SIG-M5 (cell line): ENCODE data around the gene TMEM95.
"Not testable (repeated sequence)": the region's sequence is repeated elsewhere in the genome, so short reads cannot be mapped to it uniquely, and the experiment has no call there.

Experiments used
- DNase-seq: peaks from one replicate; lab custom pipeline; 2025; lab: John Stamatoyannopoulos, UW

The TMEM95 gene

GRCh38 chr17:7346761-7347614 lies 8.0 kb upstream of the TMEM95 start:
- no peak for DNase-seq

DNA sequence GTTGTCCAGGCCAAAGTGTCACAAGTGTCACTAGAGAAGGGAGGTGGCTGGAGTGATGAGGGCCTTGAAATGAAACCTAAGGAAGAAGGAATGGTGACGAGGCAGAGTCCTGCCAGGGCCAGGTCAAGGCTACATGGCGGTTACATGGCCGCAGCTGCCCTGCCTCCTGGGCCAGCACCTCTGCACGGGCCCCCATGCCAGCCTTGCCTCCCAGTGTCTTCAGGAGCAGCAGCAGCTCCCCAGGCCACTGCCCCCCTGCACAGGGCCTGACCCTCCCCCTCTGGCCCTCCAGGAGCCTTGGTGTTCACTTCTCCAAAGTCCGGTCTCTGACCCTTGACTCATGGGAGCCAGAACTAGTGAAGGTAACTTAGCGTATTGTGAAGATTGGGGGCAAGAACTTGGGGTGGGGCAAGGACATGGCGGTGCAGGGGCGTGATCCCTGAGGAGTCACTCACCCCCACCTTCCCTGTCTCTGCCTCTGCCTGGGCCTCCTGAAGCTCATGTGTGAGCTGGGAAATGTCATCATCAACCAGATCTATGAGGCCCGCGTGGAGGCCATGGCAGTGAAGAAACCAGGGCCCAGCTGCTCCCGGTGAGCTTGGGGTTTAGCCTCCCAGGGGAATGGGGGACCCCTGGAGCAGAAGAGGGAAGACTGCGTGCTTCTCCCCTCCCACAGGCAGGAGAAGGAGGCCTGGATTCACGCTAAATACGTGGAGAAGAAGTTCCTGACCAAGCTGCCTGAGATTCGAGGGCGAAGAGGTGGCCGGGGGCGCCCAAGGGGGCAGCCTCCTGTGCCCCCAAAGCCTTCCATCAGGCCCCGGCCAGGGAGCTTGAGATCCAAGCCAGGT lies 7.1 kb upstream of the TMEM95 start:
- no peak for DNase-seq

DNA sequence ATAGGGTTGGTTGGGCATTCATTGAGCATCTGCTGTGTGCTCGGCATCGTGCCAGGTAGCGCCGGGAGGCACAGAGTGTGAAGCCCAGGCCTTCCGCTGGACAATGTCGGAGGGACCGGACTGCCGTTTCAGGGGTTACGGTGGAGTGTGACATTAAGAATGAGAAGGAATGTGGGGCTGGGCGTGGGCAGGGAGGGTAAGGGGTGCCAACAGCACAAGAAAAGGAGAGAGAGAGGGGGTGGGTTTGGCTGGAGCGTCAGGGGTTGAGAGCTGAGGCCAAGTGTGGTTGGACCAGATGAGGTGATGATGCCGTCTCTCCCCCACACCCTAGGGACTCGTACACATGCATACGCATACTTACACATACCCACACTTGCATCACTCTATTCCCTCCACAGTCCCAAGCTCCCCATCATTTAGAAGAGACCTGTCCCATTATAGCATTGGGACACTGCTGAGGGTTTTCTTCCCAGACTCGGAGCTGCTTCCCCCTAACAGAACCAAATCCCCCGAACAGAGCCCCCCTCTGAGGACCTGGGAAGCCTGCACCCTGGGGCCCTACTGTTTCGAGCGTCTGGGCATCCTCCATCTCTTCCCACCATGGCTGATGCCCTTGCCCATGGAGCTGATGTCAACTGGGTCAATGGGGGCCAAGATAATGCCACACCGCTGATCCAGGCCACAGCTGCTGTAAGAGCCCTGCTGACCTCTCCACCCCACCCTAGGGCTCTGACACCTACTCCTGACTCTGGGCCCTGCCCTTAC lies 6.3 kb upstream of the TMEM95 start:
- DNase-seq: no peak

DNA sequence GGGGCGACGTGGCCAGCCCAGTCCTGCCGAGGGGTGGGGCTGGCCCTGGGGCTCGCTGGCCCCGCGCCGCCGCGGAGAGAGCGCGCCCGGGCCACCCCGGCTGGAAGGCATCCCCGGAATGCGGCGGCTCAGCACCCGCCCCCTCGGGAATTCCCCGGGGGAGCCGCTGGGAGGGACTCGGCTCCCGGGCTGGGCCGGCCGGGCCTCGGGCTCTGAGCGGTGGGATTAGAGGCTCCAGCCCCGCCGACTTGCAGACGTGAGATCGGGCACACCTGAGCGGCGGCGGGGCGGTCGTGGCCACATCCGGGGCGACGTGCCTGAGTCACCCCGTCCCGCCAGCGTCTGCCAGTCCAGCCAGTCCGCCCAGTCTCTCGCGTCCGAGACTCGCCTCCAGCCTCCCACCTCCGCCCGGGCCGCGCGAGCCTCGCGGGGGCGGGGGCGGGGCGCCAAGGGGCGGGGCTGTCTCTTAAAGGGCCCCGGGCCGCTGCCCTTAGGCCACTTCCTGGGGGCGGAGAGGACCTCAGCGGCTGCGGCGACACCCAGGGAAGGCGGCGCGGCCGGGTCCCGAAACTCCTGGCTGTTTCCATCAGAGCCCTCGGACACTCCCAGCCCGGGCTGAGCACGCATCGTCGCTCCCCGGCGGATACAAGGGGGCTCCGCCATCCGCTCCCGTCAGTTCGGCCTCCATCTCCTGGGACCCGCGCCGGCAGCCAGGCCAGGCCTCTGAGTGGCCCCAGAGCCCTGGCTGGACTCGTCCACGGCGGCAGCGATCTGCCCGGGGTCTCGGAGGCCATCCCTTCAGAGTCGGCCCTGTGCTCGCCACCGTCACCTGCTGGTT lies 3.1 kb upstream of the TMEM95 start, which contains the start of gene KCTD11:
Gene KCTD11 (plus strand): TSS at position 498 of the 838 bp plus-strand sequence.
- DNase-seq: no peak

GRCh38 chr17:7352503-7352889 lies 2.5 kb upstream of the TMEM95 start:
- no peak for DNase-seq

DNA sequence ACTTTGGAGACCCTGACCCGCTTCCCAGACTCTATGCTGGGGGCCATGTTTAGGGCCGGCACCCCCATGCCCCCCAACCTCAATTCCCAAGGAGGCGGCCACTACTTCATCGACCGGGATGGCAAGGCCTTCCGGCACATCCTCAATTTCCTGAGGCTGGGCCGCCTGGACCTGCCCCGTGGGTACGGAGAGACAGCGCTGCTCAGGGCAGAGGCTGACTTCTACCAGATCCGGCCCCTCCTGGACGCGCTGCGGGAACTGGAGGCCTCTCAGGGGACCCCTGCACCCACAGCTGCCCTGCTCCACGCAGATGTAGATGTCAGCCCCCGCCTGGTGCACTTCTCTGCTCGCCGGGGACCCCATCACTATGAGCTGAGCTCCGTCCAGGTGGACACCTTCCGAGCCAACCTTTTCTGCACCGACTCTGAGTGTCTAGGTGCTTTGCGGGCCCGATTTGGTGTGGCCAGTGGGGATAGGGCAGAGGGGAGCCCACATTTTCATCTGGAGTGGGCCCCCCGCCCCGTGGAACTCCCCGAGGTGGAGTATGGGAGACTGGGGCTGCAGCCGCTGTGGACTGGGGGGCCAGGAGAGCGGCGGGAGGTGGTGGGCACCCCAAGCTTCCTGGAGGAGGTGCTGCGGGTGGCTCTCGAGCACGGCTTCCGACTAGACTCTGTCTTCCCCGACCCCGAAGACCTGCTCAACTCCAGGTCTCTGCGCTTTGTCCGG lies 1.9 kb upstream of the TMEM95 start:
- no peak for DNase-seq

GRCh38 chr17:7354262-7354843 lies 603 bp upstream of the TMEM95 start:
- DNase-seq: no peak

- no peak for DNase-seq
Measured at GRCh38 chr17:7355573-7355972, 617 bp downstream of the TMEM95 start.

- DNase-seq: no peak
Measured at GRCh38 chr17:7356072-7356549, 1.2 kb downstream of the TMEM95 start.

DNA sequence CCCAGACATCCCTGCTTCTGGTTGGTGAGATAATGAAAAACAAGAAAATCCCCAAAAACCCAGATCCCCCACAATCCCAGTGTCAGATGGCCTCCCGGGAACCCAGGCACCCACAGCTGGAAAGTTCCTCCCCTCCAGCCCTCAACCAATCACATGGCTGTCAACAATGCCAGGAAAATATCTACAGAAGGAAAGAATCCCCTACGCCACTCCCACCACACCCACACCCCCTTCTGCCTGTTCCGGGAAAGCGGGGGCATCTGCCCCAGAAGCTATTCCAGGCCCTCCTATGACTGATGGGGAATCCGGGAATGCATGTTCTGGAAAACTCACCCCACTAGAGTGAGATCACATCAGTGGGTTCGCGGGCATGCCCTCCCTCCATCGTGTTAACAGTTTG lies 1.8 kb downstream of the TMEM95 start:
- DNase-seq: no peak

DNA sequence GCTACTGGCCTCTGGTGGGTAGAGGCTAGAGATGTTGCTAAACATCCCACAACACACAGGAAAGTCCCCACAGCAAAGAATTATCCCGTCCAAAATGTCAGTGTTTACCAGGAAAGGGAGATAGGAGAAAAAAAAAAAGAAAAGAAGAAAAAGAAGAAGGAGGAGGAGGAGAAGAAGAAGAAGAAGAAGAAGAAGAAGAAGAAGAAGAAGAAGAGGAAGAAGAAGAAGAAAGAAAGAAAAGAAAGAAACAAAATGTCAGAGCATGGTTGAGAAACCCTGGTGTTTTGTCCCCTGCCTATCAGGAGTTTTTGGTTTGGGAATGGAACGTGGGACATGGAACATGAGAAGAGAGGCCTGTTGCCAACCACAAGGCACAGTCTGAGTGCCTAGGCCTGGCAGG lies 2.4 kb downstream of the TMEM95 start:
- DNase-seq: no peak

GRCh38 chr17:7361906-7362305 lies 7.0 kb downstream of the TMEM95 start:
- no peak for DNase-seq

- no peak for DNase-seq
Measured at GRCh38 chr17:7363311-7363710, 8.4 kb downstream of the TMEM95 start.

DNA sequence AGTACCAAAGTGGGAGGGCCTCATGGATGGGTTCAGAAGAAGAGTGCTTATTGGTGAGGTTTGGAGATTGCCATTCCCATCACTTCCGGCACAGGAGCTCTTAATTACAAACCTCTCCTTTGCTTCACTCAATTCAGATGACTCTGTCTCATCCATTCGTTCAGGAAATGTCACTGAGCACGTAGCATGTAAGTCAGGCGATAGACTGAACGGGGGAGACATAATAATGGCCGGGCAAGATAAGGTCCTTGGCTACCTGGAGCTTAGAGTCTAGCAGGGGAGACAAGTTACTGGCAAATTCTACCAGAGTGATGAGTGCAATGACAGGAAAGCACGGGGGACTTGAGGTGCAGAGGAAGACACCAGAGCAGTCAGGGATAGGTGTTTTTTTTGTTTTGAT lies 11.0 kb downstream of the TMEM95 start:
- DNase-seq: not testable (repeated sequence)

DNA sequence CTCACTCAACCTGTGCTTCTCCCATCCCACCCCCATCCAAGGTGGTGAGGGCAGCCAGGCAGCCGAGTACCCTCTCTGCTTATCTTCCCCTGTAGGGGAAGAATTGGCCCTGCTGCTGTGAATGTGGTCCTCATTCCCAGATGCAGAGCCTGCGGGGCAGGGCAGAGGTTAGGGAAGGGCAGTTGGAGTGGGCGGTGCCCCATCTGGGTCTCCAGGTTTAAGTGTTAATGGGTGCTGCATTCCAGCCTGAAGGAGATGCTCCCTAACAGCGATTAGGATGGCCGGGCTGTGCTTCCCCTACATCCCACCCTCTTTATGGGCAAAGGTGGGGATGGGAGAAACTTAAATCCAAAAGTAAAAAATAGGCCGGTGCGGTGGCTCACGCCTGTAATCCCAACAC lies 12.1 kb downstream of the TMEM95 start:
- no peak for DNase-seq

- no peak for DNase-seq
Measured at GRCh38 chr17:7367918-7368598, 13.1 kb downstream of the TMEM95 start.

- DNase-seq: not testable (repeated sequence)
Measured at GRCh38 chr17:7368599-7368994, 13.6 kb downstream of the TMEM95 start.

GRCh38 chr17:7369825-7370224 lies 14.9 kb downstream of the TMEM95 start:
- DNase-seq: no peak

- DNase-seq: no peak
Measured at GRCh38 chr17:7370853-7371252, 15.9 kb downstream of the TMEM95 start.

- DNase-seq: no peak
Measured at GRCh38 chr17:7374353-7374752, 19.4 kb downstream of the TMEM95 start.
